HG03571 (cell line): ENCODE measurements around the gene CPXM1.

ENCODE experiments used
- ATAC-seq: cut with Tn5 transposase; IDR thresholded peaks from one replicate; pipeline ENCODE4 v1.9.1; 2021; ENCODE audit not compliant: unreplicated experiment

Gene CPXM1

DNA sequence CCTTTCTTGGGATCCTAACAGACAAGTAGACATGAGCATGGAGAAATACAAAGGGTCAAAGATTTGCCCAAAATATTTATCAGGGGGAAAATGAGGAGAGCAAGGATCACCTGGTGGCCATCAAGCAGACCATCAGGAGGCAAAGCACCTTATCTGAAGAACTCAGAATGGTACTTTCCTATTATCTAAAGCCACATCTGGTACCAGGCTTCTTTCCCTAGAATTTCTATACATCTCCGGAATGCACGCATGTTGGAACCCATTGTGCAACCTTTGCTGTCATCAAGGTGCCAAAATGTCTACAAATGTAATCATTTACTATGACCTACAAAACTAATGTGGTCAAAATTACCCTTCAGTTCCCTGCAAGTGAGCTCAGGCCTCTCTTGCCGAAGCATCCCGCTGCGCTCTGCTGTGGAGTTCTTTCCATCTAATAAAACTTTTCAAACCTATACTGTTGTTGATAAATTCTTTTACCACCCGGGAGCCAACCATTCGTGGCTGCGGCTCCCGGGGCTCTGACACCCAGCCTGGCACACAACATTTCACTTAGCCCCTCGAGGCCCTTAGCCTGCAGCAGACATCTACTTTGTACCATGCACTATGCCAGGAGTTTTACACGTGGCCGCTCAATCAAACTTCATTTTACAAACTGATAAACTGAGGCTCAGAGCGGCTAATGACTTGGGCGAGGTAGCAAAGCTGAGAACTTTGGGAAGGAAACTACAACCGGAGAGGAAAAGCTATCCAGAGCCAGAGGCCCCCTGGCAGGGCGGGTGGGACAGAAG is 3.8 kb upstream of the CPXM1 start:
- no peak for ATAC-seq

DNA sequence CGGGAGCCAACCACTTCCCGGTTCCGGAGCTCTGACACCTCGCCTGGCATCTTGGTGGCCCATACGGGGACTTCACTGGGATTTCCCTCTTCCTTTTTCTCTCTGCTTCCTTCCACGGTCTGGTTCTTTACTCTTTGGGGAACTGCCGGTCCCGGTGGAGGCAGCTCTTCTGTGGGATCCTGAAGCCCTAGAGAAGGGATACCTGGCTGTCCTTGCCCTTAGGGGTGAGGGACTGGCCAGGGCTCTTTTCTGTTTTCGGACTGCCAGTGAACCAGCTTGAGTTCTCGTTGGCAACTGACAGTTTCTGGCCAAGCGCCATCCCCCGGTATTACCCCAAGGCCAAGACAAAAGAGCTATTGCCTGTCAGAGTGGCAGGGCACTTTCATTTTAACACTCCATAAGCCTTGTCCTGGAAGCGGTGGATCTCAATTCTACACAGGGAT is 880 bp upstream of the CPXM1 start:
- ATAC-seq, result peak; percentile 15

DNA sequence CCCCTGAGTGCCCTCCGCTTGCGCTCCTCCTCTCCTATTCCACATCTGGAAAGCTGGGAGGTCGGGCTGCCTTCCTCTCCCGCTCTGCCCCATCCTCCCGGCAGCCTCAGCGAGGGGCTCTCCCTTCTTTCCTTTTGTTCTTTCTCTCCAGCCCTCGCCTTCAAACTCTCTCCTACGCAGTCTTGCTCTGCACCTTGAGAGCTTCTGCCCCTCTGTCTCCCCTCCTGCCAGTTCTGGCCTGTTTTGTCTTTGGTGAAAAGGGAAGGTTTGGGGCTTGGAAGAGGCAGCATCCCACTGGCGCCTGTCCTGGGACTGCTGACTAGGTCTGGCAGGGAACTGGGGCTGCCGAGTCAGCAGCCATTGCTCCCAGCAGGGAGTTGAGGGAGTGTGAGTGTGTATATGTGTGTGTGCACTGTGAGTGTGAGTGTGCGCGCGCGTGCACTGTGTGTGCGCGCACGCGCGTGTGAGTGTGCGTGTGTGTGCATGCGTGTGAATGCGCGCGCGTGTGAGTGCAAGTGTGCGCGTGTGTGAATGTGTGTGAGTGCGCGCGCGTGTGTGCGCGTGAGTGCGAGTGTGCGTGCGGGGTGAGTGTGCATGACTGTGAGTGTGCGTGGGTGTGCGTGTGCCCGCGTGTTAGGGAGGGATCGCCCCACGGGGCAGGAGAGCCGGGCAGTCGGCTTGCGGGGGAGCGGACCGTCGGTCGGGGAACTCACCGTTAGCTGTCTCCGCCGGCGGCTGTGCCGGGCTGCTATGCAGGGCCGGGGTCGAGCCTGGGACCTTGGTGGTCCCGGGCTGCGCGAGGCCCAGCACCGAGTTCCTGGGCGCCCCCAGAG is 523 bp downstream of the CPXM1 start:
- no peak for ATAC-seq

DNA sequence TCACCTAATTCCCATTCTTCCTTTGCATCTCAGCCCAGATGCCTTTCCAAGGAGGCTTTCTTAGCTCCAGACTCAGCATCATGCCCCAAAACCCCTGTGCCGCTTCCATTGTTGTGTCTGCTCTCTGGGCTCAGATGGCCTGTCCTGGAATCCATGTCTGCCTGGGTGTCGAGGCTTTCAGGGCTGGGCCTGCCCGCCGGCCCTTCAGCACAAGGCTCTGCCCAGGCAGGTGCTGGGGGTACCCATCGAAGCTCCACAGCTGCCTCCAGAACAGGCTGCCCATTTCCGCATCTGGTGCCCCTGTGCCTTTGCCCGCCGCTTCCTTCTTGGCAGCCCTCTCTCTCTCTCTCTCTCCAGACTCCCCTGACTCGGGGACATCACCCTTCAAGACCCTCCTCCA is 1.2 kb downstream of the CPXM1 start:
- no peak for ATAC-seq

DNA sequence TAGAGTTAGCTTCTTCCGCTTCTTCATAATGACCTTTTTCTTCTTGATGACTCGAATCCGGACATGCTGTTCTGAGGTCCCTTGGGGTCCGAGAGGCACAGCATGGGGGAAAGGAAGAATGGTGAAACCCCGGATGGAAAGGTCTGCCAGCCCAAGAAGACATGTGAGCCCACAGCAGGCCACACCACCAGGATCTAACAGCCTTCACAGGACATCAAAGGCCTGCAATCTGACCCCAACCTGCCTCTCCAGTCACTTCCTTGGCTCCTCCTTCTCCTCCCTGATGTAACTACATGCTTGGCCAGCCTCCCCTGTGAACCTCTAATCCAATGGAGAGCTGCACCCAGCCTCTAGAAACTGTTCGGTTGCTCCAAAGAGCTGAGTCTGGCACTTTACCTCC is 1.6 kb downstream of the CPXM1 start:
- no peak for ATAC-seq

DNA sequence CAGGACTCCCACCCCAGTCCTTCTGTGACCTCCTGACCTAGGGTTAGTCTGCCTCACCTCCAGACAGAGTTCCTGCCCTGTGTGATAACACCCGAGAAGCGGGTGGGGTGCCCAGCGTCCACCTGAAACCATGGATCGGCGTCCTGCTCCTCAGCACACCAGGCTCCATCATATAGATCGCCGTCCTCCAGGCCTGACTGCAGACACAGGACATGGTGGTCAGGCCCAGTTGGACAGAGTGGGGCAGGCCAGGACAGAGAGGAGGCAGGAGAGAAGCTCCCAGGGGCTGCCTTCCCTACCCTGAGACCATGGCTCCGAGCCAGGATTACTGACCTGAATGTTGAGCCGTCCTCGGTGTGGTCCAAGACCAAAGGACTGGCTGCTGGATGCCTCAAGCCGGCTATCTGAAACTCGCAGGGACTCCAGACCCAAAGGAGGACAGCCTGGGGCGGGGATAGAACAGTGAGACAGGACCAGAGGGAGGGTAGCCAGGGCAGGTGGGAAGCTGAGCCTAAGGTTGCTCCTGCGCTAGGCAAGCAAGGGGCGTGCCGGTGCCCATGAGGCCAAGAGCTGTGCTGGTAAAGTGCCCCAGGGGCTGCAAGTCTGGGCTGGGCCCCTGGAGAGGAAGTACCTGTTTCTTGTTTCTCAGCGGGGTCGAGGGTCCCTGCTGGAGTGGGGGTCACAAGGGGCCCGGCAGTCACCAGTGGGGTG is 2.2 kb downstream of the CPXM1 start:
- ATAC-seq, result no peak

DNA sequence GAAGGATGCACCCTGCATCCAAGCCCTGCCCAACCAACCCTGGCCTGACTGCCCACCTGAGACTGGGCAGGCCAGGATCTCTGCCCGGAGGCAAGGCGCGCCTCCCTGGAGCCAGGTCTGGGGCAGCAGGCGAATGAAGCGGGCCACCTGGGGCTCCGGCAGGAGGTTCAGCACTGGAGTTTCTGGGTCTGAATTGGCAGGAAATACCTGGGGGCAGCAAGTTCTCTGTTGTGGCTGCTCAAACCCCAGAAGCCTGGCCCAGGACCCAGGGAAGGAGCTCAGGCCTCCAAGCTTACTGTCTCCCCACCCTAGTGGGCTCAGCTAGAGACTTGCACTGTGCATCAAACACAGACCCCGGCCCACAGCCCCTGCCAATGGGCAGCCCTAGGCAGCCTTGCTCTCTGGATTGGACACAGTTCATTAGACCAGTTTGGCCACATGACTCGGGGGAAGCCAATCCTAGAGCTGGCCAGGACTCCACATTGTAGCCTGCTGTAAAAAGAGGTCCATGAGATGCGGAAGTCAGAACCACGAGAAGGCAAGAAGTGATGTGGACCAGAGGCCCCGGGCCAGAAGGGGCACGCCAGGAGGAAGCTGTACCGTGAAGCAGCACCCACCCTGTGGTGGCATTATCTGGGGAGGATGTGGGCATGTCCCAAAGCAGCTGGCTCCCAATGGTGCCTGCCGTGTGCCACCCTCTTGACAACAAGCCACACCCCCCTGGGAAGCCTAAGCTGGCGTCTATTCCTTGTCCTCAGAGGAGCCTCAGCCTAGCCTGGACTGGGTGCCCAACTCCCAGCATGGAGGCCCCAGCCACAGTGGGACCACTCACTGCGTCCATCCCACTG is 3.1 kb downstream of the CPXM1 start:
- no peak for ATAC-seq

DNA sequence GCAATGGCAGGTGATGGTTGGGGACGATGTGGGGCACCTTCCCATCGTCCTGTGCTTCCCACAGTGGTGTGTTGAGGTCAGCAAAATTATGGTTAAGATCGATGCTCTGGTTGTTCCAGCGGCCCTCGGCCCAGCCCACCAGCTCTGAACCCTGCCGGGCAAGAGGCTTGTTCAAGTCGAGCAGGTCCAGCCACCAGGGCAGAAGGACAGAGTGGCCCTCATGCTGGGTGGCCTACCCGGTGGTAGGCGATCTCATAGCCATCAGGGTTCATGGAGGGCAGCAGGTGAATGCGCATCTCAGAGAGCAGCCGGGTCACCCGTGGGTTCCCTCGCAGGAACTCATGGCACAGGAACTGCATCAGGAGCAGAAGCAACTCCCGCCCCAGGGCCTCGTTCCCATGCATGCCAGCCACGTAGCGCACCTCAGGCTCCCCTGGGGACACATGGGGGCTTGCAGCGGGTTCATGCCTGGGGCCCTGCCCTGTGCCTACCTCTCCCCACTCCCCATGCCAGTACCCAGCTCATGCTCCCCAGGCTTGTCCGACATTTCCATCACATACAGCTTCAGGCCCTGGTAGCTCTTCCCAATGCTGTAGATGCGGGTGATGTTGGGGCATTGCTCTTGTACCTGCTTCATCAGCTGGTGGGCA is 4.3 kb downstream of the CPXM1 start:
- no peak for ATAC-seq

DNA sequence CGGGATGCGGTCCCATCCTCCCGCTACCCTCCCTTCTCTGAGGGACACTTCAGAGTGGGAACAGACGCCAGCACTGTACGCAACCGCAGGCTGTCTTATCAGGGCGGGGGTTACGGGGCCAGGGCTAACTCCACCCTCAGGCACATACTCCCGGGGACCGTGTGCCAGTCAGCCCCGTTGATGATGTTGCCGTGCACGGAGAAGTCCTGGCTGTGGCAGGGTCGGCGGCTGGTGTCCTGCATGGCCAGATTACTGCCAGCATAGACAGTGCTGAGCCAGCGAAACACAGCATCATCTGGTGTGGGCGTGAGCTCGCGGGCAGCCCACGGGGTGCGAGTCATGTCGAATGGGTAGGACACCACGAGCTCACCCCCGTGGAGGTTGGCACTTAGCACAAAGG is 5.0 kb downstream of the CPXM1 start:
- no peak for ATAC-seq

DNA sequence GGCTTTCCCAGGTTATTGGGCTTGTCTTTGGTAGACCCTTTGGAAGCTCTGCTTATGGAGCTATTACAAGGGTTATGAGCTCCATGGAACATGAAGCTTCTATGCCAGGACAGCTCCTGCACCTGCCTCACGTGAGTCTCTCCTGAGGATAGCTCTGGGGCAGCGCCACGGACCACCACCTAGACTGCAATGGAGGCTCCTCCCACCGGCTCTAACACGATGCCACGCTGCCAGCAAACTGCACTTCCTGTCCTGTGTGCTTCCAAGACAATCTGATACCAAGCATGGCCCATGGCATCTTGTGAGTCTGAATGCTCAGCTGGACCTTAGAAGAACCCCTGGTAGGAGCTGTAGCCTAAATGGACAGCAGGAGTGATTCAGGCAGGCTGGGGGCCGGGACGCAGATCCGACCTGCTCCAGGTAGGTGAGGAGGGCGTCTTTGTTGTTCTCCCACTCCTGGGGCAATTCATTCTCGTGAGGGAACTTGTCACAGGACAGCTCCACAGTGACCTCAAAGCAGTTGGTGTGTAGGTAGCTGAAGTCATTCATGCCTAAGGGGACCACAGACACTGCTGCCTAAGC is 5.5 kb downstream of the CPXM1 start:
- ATAC-seq, result no peak

DNA sequence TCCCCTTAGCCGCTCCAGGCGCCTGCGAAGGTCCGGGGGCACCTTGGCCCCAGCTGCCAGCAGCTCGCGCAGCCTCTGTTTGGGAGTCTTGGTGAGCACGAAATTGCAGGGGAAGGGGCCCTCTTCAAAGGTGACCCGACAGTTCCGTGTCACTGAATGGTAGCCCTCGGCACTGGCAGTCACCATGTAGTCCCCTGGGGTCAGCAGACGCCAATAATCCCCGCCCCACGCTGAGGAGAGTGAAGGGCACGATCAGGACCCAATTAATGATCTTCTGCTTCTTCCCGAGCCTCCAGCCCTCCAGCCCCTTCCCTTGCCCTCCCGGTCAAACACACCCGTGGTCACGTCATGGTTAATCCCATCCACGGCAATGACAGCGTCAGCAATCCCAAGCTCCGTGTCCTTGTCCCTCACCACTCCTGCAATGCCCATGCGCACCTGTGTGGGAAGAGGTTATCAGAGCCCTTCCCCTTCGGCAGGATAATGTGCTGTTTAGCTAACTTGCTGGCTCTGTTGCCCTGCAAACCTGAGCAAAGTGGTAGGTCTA is 6.2 kb downstream of the CPXM1 start:
- ATAC-seq, result no peak

DNA sequence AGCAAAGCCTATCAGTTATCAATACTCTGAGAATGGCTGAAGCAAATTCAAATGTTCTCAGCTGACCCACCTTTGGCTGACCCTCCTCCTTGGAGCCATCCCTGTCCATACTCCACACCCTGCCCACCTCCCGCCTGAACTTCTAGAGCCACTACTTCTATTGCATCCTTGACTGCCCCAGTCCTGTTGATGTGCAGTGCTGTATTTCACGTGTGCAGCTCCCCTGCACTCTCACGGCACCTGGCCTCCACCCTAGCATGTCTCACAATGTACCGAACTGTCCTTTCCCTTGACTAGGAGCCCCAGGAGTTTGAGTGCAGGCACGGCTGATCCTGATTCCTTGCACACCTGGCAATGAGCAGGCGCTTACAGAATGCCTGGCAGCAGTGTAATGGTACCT is 7.0 kb downstream of the CPXM1 start:
- no peak for ATAC-seq

DNA sequence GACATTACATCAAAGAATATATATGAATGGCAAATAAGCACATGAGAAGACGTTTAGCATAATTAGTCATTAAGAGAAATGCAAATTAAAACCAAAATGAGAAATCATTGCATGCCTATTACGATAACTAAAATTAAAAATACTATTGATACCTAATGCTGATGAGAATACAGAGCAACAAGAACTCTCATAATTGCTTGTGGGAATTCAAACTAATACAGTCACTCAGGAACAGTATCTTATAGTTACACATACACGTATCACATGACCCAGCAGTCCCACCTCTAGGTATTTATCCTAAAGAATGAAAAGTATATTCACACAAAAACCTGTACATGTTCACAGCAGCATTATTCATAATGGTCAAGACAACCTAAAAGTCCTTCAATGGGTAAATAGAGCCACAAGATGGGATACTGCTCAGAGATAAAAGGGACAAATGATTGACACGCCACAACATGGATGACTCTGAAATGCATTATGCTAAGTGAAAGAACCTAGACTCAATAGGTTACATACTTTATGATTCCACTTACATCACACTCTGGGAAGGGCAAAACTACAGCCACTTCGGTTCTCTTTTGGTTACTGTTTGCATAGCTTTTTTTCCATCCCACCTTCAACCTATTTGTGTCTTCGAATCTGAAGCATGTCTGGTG is 16.4 kb downstream of the CPXM1 start:
- no peak for ATAC-seq

DNA sequence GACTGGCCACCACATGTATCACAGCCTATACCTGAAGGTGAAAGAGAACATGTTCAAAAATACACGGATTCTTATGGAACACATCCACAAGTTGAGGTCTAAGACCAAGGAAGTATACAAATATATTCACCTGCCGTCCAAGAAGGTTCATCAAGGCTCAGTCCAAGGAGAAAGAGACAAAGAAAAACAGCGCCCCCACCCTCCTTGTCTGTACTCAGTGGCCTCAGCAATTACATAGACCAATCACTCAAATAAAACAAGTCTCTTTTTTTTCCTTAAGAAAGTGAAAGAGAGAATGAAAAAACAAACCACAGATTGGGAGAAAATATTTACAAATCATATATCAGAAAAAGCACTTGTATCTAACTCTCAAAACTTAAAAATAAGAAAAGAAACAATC is 19.5 kb downstream of the CPXM1 start:
- ATAC-seq, result no peak

DNA sequence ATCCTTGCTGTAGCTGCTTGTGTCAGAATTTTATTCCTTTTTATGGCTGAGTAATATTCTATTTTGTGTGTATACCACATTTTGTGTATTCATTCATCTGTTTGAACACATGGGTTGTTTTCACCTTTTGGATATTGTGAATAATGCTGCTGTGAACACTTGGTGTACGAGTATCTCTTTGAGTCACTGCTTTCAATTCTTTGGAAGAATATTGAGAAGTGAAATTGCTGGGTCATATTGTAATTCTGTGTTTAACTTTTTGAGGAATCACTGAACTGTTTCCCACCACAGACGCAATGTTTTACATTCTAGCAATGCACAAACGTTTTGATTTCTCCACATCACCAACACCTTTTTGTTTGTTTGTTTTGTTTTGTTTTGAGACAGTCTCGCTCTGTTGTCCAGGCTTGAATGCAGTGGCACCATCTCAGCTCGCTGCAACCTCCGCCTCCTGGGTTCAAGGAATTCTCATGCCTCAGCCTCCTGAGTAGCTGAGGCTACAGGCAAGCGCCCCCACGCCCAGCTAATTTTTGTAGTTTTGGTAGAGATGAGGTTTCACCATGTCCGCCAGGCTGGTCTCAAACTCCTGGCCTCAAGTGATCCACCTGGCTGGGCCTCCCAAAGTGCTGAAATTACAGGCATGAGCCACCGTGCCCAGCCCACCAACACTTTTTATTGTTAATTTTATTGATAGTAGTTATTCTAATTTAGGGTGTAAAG is 21.7 kb downstream of the CPXM1 start:
- no peak for ATAC-seq

DNA sequence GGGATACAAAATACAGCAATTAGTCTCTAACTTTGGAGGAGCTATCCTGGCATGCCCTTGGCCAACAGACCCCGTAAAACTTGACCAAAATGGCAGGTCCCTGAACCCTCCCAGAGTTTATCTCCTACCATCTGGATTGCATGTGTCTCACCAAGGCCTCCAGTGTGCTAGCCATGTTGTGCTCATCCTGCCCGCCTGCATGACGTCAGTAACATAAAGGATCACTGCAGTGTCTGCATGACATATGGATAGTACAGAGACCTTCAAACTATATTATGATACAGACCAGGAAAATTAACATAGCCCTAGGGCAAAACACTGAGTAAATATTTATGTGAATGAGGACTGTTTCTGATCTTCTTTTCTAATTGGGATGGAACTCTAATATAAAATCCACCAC is 25.3 kb downstream of the CPXM1 start:
- ATAC-seq, result no peak

DNA sequence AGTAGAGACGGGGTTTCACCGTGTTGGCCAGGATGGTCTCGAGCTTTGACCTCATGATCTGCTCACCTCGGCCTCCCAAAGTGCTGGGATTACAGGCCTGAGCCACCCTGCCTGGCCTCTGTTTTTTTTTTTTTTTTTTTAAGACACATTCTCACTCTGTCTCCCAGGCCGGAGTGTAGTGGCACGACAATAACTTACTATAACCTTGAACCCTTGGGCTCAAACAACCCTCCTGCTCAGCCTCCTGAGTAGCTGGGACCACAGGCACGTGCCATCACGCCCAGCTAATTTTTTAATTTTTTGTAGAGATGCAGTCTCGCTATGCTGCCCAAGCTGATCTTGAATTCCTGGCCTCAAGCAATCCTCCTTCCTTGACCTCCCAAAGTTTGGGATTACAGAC is 26.6 kb downstream of the CPXM1 start:
- no peak for ATAC-seq

DNA sequence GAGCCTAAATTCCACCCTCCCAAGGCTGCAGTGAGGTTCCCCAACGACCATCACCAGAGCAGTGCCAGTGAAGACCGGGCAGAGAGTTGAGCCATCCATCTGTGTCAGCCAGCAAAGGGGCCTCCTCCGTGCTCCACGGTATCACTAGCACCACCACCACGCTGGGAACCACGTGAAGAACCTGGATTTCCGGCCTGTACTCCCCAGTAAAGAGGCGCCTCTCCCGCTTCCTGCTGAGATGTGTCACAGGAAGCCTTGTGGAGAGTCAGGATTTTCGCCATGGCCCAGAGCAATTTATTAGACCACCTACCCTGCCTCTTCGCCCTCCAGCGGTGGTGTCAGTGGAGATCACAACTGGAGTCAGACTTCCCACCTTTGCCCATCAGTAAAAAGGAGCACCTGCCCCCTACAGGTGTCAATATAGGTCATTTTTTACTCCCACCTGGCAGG is 28.8 kb downstream of the CPXM1 start:
- ATAC-seq, result no peak
